ENCODE measurements around the gene PNMA6E. TPM values are rescaled to one million over a fixed set of nuclear protein-coding genes. Genes with fewer than 3 reads are reported as not detected.
A peak's percentile ranks its signal among the peaks of the same experiment; 100 is the strongest.

PNMA6E gene
- total and polyA plus RNA-seq, 9 of the 15 experiments (the other 6 are each of a cell fraction or from before 2014, with no cell fraction given), result 0.03 TPM; not detected in 8

DNA sequence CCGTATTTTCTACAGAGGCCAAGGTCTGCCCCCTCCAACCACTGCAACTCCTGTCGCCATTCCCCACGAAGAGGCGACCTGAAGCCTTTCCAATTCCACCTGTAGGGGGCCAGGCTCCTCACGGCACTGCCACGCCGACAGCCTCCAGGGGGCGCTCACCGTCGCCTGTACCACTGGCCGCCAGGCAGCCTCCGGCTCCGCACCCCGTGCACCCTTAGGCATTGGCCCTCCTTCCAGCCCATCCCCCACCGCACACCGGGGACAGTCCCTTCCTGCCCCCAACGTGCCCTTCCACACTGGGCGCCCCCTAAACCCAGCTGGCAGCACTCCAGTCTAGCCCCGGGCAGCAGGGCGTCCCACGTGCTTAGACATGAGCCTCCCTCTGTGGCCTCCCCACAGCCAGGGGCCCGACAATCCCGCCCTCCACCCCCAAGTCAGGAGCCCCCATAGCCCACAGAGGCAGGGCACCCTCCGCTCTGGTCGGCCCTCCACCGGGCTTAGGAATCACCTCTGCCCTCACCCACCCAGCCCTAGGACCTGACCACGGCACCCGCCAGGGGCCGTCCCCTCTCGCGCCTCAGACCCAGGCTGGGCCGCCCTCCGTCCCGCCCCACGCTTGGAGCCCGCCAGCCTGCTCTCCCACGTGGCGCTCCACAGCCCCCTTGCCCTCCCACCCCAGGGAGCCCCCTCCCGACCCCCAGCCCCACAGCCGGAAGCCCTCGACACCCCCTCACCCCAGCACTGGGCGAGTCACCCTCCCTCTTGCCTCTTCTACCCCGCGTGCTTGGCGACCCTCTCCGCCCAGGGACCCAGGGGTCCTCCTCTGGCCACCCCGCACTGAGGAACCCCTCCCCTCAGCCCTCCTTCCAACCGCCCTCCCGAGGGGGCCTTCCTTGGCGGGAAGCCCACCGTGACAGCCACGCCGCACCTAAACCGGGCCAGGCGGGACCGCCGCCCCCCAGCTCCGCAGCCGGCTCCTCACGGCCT is 711 bp downstream of the PNMA6E start (continued):
- TF ChIP-seq, protein P1, sequence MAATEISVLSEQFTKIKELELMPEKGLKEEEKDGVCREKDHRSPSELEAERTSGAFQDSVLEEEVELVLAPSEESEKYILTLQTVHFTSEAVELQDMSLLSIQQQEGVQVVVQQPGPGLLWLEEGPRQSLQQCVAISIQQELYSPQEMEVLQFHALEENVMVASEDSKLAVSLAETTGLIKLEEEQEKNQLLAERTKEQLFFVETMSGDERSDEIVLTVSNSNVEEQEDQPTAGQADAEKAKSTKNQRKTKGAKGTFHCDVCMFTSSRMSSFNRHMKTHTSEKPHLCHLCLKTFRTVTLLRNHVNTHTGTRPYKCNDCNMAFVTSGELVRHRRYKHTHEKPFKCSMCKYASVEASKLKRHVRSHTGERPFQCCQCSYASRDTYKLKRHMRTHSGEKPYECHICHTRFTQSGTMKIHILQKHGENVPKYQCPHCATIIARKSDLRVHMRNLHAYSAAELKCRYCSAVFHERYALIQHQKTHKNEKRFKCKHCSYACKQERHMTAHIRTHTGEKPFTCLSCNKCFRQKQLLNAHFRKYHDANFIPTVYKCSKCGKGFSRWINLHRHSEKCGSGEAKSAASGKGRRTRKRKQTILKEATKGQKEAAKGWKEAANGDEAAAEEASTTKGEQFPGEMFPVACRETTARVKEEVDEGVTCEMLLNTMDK (IDR thresholded peaks at IDR 0.05; ENCODE audit: borderline replicate concordance, insufficient read depth, low read depth, low read length, poor library complexity, severe bottlenecking), result peak; percentile 94
- no peak for TF ChIP-seq ASH1L (IDR thresholded peaks at IDR 0.05; ENCODE audit: borderline replicate concordance, low read depth, partially characterized antibody)
- no peak for TF ChIP-seq ZEB2 (IDR thresholded peaks at IDR 0.05)
- no peak for TF ChIP-seq ARID2 (IDR thresholded peaks at IDR 0.05)
- TF ChIP-seq KAT2B (IDR thresholded peaks at IDR 0.05; ENCODE audit: low read depth, low read length), result peak; percentile 66
- TF ChIP-seq GATAD2B (IDR thresholded peaks at IDR 0.05; ENCODE audit: borderline replicate concordance), result no peak
- TF ChIP-seq, protein P2, sequence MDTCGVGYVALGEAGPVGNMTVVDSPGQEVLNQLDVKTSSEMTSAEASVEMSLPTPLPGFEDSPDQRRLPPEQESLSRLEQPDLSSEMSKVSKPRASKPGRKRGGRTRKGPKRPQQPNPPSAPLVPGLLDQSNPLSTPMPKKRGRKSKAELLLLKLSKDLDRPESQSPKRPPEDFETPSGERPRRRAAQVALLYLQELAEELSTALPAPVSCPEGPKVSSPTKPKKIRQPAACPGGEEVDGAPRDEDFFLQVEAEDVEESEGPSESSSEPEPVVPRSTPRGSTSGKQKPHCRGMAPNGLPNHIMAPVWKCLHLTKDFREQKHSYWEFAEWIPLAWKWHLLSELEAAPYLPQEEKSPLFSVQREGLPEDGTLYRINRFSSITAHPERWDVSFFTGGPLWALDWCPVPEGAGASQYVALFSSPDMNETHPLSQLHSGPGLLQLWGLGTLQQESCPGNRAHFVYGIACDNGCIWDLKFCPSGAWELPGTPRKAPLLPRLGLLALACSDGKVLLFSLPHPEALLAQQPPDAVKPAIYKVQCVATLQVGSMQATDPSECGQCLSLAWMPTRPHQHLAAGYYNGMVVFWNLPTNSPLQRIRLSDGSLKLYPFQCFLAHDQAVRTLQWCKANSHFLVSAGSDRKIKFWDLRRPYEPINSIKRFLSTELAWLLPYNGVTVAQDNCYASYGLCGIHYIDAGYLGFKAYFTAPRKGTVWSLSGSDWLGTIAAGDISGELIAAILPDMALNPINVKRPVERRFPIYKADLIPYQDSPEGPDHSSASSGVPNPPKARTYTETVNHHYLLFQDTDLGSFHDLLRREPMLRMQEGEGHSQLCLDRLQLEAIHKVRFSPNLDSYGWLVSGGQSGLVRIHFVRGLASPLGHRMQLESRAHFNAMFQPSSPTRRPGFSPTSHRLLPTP (IDR thresholded peaks at IDR 0.05; ENCODE audit: borderline replicate concordance, extremely low read depth, insufficient read length), result no peak
- TF ChIP-seq ZNF507 (tag; conservative IDR thresholded peaks at IDR 0.05), result no peak
- TF ChIP-seq, protein P3, sequence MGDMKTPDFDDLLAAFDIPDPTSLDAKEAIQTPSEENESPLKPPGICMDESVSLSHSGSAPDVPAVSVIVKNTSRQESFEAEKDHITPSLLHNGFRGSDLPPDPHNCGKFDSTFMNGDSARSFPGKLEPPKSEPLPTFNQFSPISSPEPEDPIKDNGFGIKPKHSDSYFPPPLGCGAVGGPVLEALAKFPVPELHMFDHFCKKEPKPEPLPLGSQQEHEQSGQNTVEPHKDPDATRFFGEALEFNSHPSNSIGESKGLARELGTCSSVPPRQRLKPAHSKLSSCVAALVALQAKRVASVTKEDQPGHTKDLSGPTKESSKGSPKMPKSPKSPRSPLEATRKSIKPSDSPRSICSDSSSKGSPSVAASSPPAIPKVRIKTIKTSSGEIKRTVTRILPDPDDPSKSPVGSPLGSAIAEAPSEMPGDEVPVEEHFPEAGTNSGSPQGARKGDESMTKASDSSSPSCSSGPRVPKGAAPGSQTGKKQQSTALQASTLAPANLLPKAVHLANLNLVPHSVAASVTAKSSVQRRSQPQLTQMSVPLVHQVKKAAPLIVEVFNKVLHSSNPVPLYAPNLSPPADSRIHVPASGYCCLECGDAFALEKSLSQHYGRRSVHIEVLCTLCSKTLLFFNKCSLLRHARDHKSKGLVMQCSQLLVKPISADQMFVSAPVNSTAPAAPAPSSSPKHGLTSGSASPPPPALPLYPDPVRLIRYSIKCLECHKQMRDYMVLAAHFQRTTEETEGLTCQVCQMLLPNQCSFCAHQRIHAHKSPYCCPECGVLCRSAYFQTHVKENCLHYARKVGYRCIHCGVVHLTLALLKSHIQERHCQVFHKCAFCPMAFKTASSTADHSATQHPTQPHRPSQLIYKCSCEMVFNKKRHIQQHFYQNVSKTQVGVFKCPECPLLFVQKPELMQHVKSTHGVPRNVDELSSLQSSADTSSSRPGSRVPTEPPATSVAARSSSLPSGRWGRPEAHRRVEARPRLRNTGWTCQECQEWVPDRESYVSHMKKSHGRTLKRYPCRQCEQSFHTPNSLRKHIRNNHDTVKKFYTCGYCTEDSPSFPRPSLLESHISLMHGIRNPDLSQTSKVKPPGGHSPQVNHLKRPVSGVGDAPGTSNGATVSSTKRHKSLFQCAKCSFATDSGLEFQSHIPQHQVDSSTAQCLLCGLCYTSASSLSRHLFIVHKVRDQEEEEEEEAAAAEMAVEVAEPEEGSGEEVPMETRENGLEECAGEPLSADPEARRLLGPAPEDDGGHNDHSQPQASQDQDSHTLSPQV (IDR thresholded peaks at IDR 0.05), result peak; percentile 56; the same call in 1 of the 2 replicates
- TF ChIP-seq CBX3 (IDR thresholded peaks at IDR 0.05; ENCODE audit: borderline replicate concordance in 1 of 2, low read length in 2 of 2), result 0 out of 3 replicates have a peak, but pooled peaks of 1 of the 2 experiments have one; percentile 65
- TF ChIP-seq, protein P4, sequence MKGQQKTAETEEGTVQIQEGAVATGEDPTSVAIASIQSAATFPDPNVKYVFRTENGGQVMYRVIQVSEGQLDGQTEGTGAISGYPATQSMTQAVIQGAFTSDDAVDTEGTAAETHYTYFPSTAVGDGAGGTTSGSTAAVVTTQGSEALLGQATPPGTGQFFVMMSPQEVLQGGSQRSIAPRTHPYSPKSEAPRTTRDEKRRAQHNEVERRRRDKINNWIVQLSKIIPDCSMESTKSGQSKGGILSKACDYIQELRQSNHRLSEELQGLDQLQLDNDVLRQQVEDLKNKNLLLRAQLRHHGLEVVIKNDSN (CRISPR knock-in tag; IDR thresholded peaks at IDR 0.05), result no peak

All from K562 (cell line).